ENCODE data around the gene TMPRSS9.
"Not testable (repeated sequence)": the region's sequence is repeated elsewhere in the genome, so short reads cannot be mapped to it uniquely, and the experiment has no call there.

The TMPRSS9 gene

GRCh38 chr19:2443116-2443784, 83.2 kb downstream of the TMPRSS9 start:
- DNase-seq = no peak

GRCh38 chr19:2443785-2444182, 83.7 kb downstream of the TMPRSS9 start:
- DNase-seq = no peak

GRCh38 chr19:2444251-2445002, 84.4 kb downstream of the TMPRSS9 start:
- no peak for DNase-seq

- DNase-seq = peak; percentile 64
Observed at GRCh38 chr19:2446381-2446780, 86.3 kb downstream of the TMPRSS9 start.

- DNase-seq = no peak
Observed at GRCh38 chr19:2449019-2449418, 89.0 kb downstream of the TMPRSS9 start.

- no peak for DNase-seq
Observed at GRCh38 chr19:2451138-2451537, 91.1 kb downstream of the TMPRSS9 start.

GRCh38 chr19:2451741-2452140, 91.7 kb downstream of the TMPRSS9 start:
- DNase-seq = no peak

GRCh38 chr19:2453431-2454025, 93.5 kb downstream of the TMPRSS9 start:
- no peak for DNase-seq

GRCh38 chr19:2454199-2454961, 94.3 kb downstream of the TMPRSS9 start:
- no peak for DNase-seq

GRCh38 chr19:2454962-2455850, 95.1 kb downstream of the TMPRSS9 start:
- DNase-seq = no peak

GRCh38 chr19:2455851-2456570, 95.9 kb downstream of the TMPRSS9 start:
- peak; percentile 19 for DNase-seq

GRCh38 chr19:2457394-2458037, 97.5 kb downstream of the TMPRSS9 start:
- DNase-seq = no peak

GRCh38 chr19:2458054-2458453, 98.0 kb downstream of the TMPRSS9 start:
- DNase-seq = no peak

- DNase-seq = not testable (repeated sequence)
Observed at GRCh38 chr19:2458776-2459175, 98.7 kb downstream of the TMPRSS9 start.

- DNase-seq = no peak
Observed at GRCh38 chr19:2460245-2460644, 100.2 kb downstream of the TMPRSS9 start.

GRCh38 chr19:2461751-2462634, 101.9 kb downstream of the TMPRSS9 start:
- DNase-seq = peak; percentile 37

GRCh38 chr19:2462635-2463421, 102.8 kb downstream of the TMPRSS9 start:
- peak; percentile 90 for DNase-seq

GRCh38 chr19:2463694-2464093, 103.6 kb downstream of the TMPRSS9 start:
- not testable (repeated sequence) for DNase-seq

- DNase-seq = no peak
Observed at GRCh38 chr19:2464389-2464788, 104.3 kb downstream of the TMPRSS9 start.
